ENCODE measurements around the gene MED13L.

The MED13L gene

GRCh38 chr12:115920395-115921183 lies 356.9 kb downstream of the MED13L start:
- no peak for DNase-seq

- DNase-seq: no peak
Measured at GRCh38 chr12:115918763-115919162, 358.7 kb downstream of the MED13L start.

GRCh38 chr12:115916910-115917668 lies 360.4 kb downstream of the MED13L start:
- peak; percentile 75 for DNase-seq

- no peak for DNase-seq
Measured at GRCh38 chr12:115914122-115914521, 363.4 kb downstream of the MED13L start.

- DNase-seq: no peak
Measured at GRCh38 chr12:115912440-115912839, 365.1 kb downstream of the MED13L start.

GRCh38 chr12:115911360-115911759 lies 366.1 kb downstream of the MED13L start:
- no peak for DNase-seq

GRCh38 chr12:115910057-115910456 lies 367.4 kb downstream of the MED13L start:
- no peak for DNase-seq

All from stimulated activated CD4-positive, alpha-beta T cell treated with anti-CD3 and anti-CD28 coated beads, Interleukin-4, amount 100 ng/mL, for 24 hours (primary cell).